ENCODE data around the gene PTPRF. TPM values are rescaled to one million over a fixed set of nuclear protein-coding genes. Genes with fewer than 3 reads are reported as not detected.

The PTPRF gene
- total RNA-seq, 1 experiment from 2014 or later, result not detected

GRCh38 chr1:43542527-43543458 lies 12.1 kb downstream of the PTPRF start:
- H3K9ac ChIP-seq (ENCODE audit: low read length), result no peak overlapping the region
- H3K4me1 ChIP-seq (ENCODE audit: low read length), result no peaks in the 10 kb centered on the region

GRCh38 chr1:43543567-43543966 lies 12.9 kb downstream of the PTPRF start:
- no peaks in the 10 kb centered on the region for H3K27me3 ChIP-seq (ENCODE audit: low read length)
- no peaks in the 10 kb centered on the region for H3K79me2 ChIP-seq (ENCODE audit: low read length)
- no peak for DNase-seq
- H2AFZ ChIP-seq (ENCODE audit: low read length), result no peak overlapping the region
- no peaks in the 10 kb centered on the region for H4K20me1 ChIP-seq (ENCODE audit: insufficient read depth, low read depth, low read length)
- H3K4me3 ChIP-seq (ENCODE audit: low read length), result no peak overlapping the region
- no peak overlapping the region for H3K9ac ChIP-seq (ENCODE audit: low read length)
- H3K9me3 ChIP-seq (ENCODE audit: low read length), result no peaks in the 10 kb centered on the region
- H3K27ac ChIP-seq (ENCODE audit: low read length), result no peak overlapping the region
- no peaks in the 10 kb centered on the region for H3K9me2 ChIP-seq (replicated peaks; ENCODE audit: insufficient read depth, low read length)
- H3K4me2 ChIP-seq (ENCODE audit: low read depth, low read length, poor library complexity, severe bottlenecking), result no peak overlapping the region
- no peaks in the 10 kb centered on the region for H3K4me1 ChIP-seq (ENCODE audit: low read length)
- H3K36me3 ChIP-seq (ENCODE audit: insufficient read depth, low read length), result no peaks in the 10 kb centered on the region

More at GRCh38 chr1:43542527-43543458, 12.1 kb downstream of the PTPRF start:
- Histone ChIP-seq H3K4me2 (ENCODE audit: low read depth, low read length, poor library complexity, severe bottlenecking) (no peak overlapping the region), H3K27ac (ENCODE audit: low read length) (no peak overlapping the region), H2AFZ (ENCODE audit: low read length) (no peak overlapping the region), H3K4me3 (ENCODE audit: low read length) (no peak overlapping the region), H3K9me3 (ENCODE audit: low read length) (no peaks in the 10 kb centered on the region), H3K9me2 (replicated peaks; ENCODE audit: insufficient read depth, low read length) (no peaks in the 10 kb centered on the region), H3K79me2 (ENCODE audit: low read length) (no peaks in the 10 kb centered on the region), H3K36me3 (ENCODE audit: insufficient read depth, low read length) (no peaks in the 10 kb centered on the region), H4K20me1 (ENCODE audit: insufficient read depth, low read depth, low read length) (no peaks in the 10 kb centered on the region), H3K27me3 (ENCODE audit: low read length) (no peaks in the 10 kb centered on the region)
- no peak for DNase-seq

DNA sequence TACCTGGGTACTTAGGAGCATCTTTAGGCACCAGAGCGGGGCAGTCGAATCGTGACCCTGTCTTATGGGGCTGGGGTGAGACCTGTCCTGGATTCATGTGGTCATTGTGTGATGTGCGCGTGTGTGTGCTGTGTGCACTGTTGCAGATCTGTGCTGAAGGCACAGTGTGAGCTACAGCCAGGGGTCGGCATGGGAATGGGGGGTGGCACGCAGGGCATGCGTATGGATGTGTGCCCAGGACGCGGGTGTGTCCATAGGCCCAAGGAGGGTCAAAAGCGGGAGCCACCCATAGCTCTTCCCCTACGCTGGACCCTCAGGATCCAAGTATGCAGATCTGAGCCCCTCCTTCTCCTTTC lies 14.6 kb downstream of the PTPRF start:
- Histone ChIP-seq H3K36me3 (ENCODE audit: insufficient read depth, low read length) (no peaks in the 10 kb centered on the region), H3K4me1 (ENCODE audit: low read length) (no peaks in the 10 kb centered on the region), H3K4me3 (ENCODE audit: low read length) (no peak overlapping the region), H3K9me2 (replicated peaks; ENCODE audit: insufficient read depth, low read length) (no peaks in the 10 kb centered on the region), H4K20me1 (ENCODE audit: insufficient read depth, low read depth, low read length) (no peaks in the 10 kb centered on the region), H3K9me3 (ENCODE audit: low read length) (no peaks in the 10 kb centered on the region), H3K79me2 (ENCODE audit: low read length) (no peaks in the 10 kb centered on the region), H3K9ac (ENCODE audit: low read length) (no peak overlapping the region), H3K27ac (ENCODE audit: low read length) (no peak overlapping the region), H3K4me2 (ENCODE audit: low read depth, low read length, poor library complexity, severe bottlenecking) (no peak overlapping the region), H3K27me3 (ENCODE audit: low read length) (no peaks in the 10 kb centered on the region), H2AFZ (ENCODE audit: low read length) (no peak overlapping the region)
- DNase-seq, result no peak

DNA sequence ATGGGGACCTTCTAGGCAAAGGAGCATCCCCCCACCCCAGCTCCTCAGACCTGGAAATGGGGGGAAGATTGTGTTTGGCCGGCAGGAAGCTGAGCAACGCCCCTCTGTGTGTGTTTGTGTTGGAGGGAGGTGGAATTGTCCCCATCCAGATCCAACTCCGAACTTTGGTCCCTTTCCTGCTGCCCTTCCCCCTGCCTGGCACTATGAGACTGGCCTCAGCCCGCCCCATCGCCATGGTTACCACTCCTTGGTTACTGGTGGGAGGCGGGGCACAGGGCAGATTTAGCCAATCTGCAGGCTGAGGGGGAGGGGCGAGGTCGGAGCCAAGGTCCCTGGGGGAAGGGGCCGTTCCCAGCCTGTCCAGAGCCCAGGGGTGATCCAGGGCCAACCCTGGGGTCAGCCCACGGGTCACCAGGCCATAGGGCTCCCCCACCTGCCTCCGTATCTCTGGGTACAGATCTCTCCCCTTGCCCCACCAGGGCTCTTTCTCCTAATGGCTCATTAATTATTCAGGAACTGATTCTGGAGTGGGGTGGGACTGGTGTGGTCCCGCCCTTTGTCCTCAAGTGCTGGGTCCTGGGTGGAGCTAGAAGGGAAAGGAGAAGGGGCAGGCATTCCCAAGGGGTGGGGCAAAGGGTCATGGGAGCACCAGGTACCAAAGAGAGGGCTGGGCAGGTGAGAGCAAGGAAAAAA lies 15.2 kb downstream of the PTPRF start:
- H3K9me2 ChIP-seq (replicated peaks; ENCODE audit: insufficient read depth, low read length), result no peaks in the 10 kb centered on the region
- H3K27me3 ChIP-seq (ENCODE audit: low read length), result no peaks in the 10 kb centered on the region
- H3K4me3 ChIP-seq (ENCODE audit: low read length), result no peak overlapping the region
- H4K20me1 ChIP-seq (ENCODE audit: insufficient read depth, low read depth, low read length), result no peaks in the 10 kb centered on the region
- H3K79me2 ChIP-seq (ENCODE audit: low read length), result no peaks in the 10 kb centered on the region
- H3K4me1 ChIP-seq (ENCODE audit: low read length), result no peaks in the 10 kb centered on the region
- no peaks in the 10 kb centered on the region for H3K9me3 ChIP-seq (ENCODE audit: low read length)
- no peak overlapping the region for H3K9ac ChIP-seq (ENCODE audit: low read length)
- no peak overlapping the region for H2AFZ ChIP-seq (ENCODE audit: low read length)
- no peak overlapping the region for H3K27ac ChIP-seq (ENCODE audit: low read length)
- no peaks in the 10 kb centered on the region for H3K36me3 ChIP-seq (ENCODE audit: insufficient read depth, low read length)
- H3K4me2 ChIP-seq (ENCODE audit: low read depth, low read length, poor library complexity, severe bottlenecking), result no peak overlapping the region
- peak; percentile 55 for DNase-seq

DNA sequence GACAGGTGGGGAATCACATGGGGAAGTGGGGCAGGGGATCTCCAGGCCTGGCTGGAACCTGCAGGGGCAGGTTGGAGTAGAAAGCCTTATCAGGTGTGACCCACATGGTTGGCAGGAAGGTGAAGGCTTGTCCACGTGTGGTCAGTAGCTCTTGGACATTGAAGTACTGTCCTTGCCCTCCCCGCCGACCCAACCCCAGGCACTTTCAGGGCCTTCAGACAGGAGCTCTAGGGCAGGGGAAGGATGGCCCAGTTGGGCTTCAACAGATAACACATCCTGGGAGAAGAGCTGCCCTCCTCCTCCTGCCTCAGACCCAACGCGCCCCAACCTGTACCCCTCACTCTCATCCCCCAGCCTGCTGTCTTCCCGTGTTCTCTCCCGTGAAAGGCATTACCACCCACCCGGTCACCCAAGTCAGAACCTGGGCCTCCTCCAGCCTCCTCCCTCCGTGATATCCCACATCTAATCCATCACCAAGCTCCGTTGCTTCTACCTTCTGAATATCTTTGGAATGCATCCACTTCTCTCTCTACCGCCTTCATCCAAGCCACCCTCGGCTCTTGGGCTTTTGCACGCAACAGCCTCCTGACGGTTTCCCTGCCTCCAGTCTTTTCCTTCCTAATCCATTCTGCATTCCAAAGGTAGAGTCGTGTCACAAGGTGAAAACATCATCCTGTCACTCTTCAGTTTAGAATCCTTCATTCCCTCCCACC lies 15.9 kb downstream of the PTPRF start:
- H3K4me3 ChIP-seq (ENCODE audit: low read length), result no peak overlapping the region
- H3K4me1 ChIP-seq (ENCODE audit: low read length), result no peaks in the 10 kb centered on the region
- H3K4me2 ChIP-seq (ENCODE audit: low read depth, low read length, poor library complexity, severe bottlenecking), result no peak overlapping the region
- no peaks in the 10 kb centered on the region for H3K36me3 ChIP-seq (ENCODE audit: insufficient read depth, low read length)
- no peak overlapping the region for H2AFZ ChIP-seq (ENCODE audit: low read length)
- no peaks in the 10 kb centered on the region for H3K9me3 ChIP-seq (ENCODE audit: low read length)
- H4K20me1 ChIP-seq (ENCODE audit: insufficient read depth, low read depth, low read length), result no peaks in the 10 kb centered on the region
- H3K9ac ChIP-seq (ENCODE audit: low read length), result no peak overlapping the region
- H3K9me2 ChIP-seq (replicated peaks; ENCODE audit: insufficient read depth, low read length), result no peaks in the 10 kb centered on the region
- no peak overlapping the region for H3K27ac ChIP-seq (ENCODE audit: low read length)
- H3K79me2 ChIP-seq (ENCODE audit: low read length), result no peaks in the 10 kb centered on the region
- no peak for DNase-seq
- H3K27me3 ChIP-seq (ENCODE audit: low read length), result no peaks in the 10 kb centered on the region

GRCh38 chr1:43547538-43548072 lies 16.9 kb downstream of the PTPRF start:
- H4K20me1 ChIP-seq (ENCODE audit: insufficient read depth, low read depth, low read length), result no peaks in the 10 kb centered on the region
- H2AFZ ChIP-seq (ENCODE audit: low read length), result no peak overlapping the region
- H3K36me3 ChIP-seq (ENCODE audit: insufficient read depth, low read length), result no peaks in the 10 kb centered on the region
- no peak for DNase-seq
- no peak overlapping the region for H3K9ac ChIP-seq (ENCODE audit: low read length)
- no peaks in the 10 kb centered on the region for H3K9me3 ChIP-seq (ENCODE audit: low read length)
- no peaks in the 10 kb centered on the region for H3K4me1 ChIP-seq (ENCODE audit: low read length)
- no peak overlapping the region for H3K27ac ChIP-seq (ENCODE audit: low read length)
- no peaks in the 10 kb centered on the region for H3K27me3 ChIP-seq (ENCODE audit: low read length)
- no peaks in the 10 kb centered on the region for H3K79me2 ChIP-seq (ENCODE audit: low read length)
- no peaks in the 10 kb centered on the region for H3K9me2 ChIP-seq (replicated peaks; ENCODE audit: insufficient read depth, low read length)
- no peak overlapping the region for H3K4me2 ChIP-seq (ENCODE audit: low read depth, low read length, poor library complexity, severe bottlenecking)
- H3K4me3 ChIP-seq (ENCODE audit: low read length), result no peak overlapping the region

GRCh38 chr1:43548285-43549271 lies 17.9 kb downstream of the PTPRF start:
- Histone ChIP-seq H4K20me1 (ENCODE audit: insufficient read depth, low read depth, low read length) (no peaks in the 10 kb centered on the region), H3K9ac (ENCODE audit: low read length) (no peak overlapping the region), H3K9me2 (replicated peaks; ENCODE audit: insufficient read depth, low read length) (no peaks in the 10 kb centered on the region), H3K79me2 (ENCODE audit: low read length) (no peaks in the 10 kb centered on the region), H3K9me3 (ENCODE audit: low read length) (no peaks in the 10 kb centered on the region), H3K27ac (ENCODE audit: low read length) (no peak overlapping the region), H3K27me3 (ENCODE audit: low read length) (no peaks in the 10 kb centered on the region), H3K4me3 (ENCODE audit: low read length) (no peak overlapping the region), H3K4me2 (ENCODE audit: low read depth, low read length, poor library complexity, severe bottlenecking) (no peak overlapping the region), H2AFZ (ENCODE audit: low read length) (no peak overlapping the region), H3K36me3 (ENCODE audit: insufficient read depth, low read length) (no peaks in the 10 kb centered on the region), H3K4me1 (ENCODE audit: low read length) (no peaks in the 10 kb centered on the region)
- no peak for DNase-seq

All from Karpas-422 (cell line).